ENCODE measurements around the gene CDC42SE2. TPM values are rescaled to one million over a fixed set of nuclear protein-coding genes. Genes with fewer than 3 reads are reported as not detected.

The CDC42SE2 gene
- total and polyA plus RNA-seq, 2 donors from 2014 or later = 24.8 to 90.7 TPM

DNA sequence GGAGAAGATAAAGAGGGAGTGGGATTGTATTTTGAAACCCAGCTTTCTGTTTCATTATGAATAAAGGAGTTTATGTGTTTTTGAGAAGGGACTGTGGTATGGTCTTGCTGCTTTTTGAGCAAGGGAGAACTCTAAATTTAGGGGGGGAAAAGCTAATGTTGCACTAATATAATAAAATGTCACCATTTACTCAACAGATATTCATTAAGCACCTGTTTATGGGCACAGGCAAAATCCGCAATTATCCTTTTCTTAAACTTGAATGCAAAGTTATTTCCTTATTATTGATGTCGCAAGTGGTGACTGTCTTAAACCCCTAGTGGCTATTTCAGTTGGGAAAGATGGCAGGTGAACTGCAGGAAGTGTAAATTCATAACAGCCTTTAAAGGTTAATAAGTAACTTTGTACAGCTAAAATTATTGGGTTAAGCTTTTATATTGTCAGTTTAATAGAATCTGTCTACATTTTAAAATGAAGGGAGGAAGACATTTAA is 1.5 kb downstream of the CDC42SE2 start:
- Histone ChIP-seq H3K36me3 (ENCODE audit: control insufficient read depth in 2 of 3, insufficient read depth in 3 of 3, low read length in 3 of 3) (no peaks in the 10 kb centered on the region), H3K4me3 (ENCODE audit: low read length in 3 of 3) (peak overlapping the region; percentile 72 to 95 (median 93)), H3K27me3 (ENCODE audit: control insufficient read depth, insufficient read depth, low read length) (no peaks in the 10 kb centered on the region), H3K27ac (ENCODE audit: low read depth in 2 of 2, low read length in 2 of 2) (peak overlapping the region in 1 of 2 donors; percentile 48), H3K9ac (ENCODE audit: low read length in 3 of 3) (peak overlapping the region; percentile 29 to 92 (median 34)), H3K4me1 (ENCODE audit: control insufficient read depth in 2 of 3, insufficient read depth in 2 of 3, low read depth in 1 of 3, low read length in 3 of 3) (peaks cover 0 to 2% (median 0%) of the 10 kb centered on the region in 3 donors), H3K9me3 (ENCODE audit: control insufficient read depth in 2 of 3, insufficient read depth in 1 of 3, low read length in 3 of 3) (no peaks in the 10 kb centered on the region)
- DNase-seq (peak in 1 of 5 donors; percentile 51), FAIRE-seq (no peak)
- TF ChIP-seq, protein P1, sequence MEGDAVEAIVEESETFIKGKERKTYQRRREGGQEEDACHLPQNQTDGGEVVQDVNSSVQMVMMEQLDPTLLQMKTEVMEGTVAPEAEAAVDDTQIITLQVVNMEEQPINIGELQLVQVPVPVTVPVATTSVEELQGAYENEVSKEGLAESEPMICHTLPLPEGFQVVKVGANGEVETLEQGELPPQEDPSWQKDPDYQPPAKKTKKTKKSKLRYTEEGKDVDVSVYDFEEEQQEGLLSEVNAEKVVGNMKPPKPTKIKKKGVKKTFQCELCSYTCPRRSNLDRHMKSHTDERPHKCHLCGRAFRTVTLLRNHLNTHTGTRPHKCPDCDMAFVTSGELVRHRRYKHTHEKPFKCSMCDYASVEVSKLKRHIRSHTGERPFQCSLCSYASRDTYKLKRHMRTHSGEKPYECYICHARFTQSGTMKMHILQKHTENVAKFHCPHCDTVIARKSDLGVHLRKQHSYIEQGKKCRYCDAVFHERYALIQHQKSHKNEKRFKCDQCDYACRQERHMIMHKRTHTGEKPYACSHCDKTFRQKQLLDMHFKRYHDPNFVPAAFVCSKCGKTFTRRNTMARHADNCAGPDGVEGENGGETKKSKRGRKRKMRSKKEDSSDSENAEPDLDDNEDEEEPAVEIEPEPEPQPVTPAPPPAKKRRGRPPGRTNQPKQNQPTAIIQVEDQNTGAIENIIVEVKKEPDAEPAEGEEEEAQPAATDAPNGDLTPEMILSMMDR (IDR thresholded peaks at IDR 0.05; ENCODE audit: borderline replicate concordance, extremely low read depth, insufficient read depth) = peak; percentile 28
- intact Hi-C loops (cut with DNase I) = no loop called here

DNA sequence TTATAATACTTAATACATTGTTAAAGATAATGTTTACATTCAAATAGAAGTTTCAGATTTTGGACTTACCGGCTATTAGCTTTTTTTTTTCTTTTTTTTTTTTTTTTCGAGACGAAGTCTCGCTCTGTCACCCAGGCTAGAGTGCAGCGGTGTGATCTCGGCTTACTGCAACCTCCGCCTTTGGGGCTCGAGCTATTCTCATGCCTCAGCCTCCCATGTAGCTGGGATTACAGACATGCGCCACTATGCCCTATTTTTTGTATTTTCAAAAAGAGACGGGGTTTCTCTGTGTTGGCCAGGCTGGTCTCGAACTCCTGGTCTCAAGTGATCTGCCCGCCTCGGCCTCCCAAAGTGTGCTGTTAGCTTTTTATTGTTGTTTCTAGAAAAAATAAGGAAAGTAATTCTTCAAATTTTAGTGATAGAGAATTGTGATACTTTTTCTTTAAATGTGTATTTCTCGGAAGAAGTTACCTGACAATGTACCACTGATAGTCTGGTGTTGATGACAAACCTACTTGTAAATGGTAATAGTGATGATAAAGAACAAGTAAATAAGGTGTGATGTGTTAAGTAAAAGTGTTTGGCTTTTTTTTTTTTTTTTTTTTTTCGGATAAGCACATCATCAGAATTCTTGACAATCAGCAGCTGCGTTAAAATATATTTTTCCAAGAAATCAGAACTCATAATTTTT is 2.7 kb downstream of the CDC42SE2 start:
- no peaks in the 10 kb centered on the region for H3K27me3 ChIP-seq (ENCODE audit: control insufficient read depth, insufficient read depth, low read length)
- no peaks in the 10 kb centered on the region for H3K36me3 ChIP-seq (ENCODE audit: control insufficient read depth in 2 of 3, insufficient read depth in 3 of 3, low read length in 3 of 3)
- no peak overlapping the region for H3K27ac ChIP-seq (ENCODE audit: low read depth in 2 of 2, low read length in 2 of 2)
- H3K4me3 ChIP-seq (ENCODE audit: low read length in 3 of 3) = no peak overlapping the region
- no peaks in the 10 kb centered on the region for H3K9me3 ChIP-seq (ENCODE audit: control insufficient read depth in 2 of 3, insufficient read depth in 1 of 3, low read length in 3 of 3)
- peaks cover 0 to 2% (median 0%) of the 10 kb centered on the region in 3 donors for H3K4me1 ChIP-seq (ENCODE audit: control insufficient read depth in 2 of 3, insufficient read depth in 2 of 3, low read depth in 1 of 3, low read length in 3 of 3)
- intact Hi-C loops (cut with DNase I) = no loop called here
- TF ChIP-seq, protein P1 (IDR thresholded peaks at IDR 0.05; ENCODE audit: borderline replicate concordance, extremely low read depth, insufficient read depth) = no peak
- DNase-seq = no peak
- FAIRE-seq = no peak
- H3K9ac ChIP-seq (ENCODE audit: low read length in 3 of 3) = no peak overlapping the region

DNA sequence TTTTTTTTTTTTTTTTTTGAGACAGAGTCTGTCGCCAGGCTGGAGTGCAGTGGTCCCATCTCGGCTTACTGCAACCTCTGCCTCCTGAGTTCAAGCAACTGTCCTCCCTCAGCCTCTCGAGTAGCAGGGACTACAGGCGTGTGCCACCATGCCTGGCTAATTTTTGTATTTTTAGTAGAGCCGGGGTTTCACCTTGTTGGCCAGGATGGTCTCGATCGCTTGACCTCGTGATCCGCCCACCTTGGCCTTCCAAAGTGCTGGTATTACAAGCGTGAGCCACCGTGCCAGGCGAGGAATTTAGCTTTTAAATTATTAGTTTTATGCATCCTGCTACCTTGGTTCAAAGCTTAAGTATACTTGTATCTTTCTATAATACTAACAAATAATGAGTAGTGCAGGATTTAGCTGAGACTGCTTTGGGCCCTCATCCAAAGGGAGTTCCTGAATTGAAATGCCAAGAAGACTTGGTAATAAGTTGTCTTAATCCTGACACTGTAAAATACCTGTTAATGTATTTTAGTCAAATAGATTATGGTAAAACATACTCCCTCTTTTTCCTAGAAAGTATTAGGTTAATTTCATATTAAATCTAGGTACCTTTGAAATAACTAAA is 5.0 kb downstream of the CDC42SE2 start:
- no peaks in the 10 kb centered on the region for H3K27me3 ChIP-seq (ENCODE audit: control insufficient read depth, insufficient read depth, low read length)
- no peaks in the 10 kb centered on the region for H3K9me3 ChIP-seq (ENCODE audit: control insufficient read depth in 2 of 3, insufficient read depth in 1 of 3, low read length in 3 of 3)
- no peak overlapping the region for H3K9ac ChIP-seq (ENCODE audit: low read length in 3 of 3)
- intact Hi-C loops (cut with DNase I) = no loop called here
- TF ChIP-seq, protein P1 (IDR thresholded peaks at IDR 0.05; ENCODE audit: borderline replicate concordance, extremely low read depth, insufficient read depth) = no peak
- no peak for FAIRE-seq
- no peak overlapping the region for H3K27ac ChIP-seq (ENCODE audit: low read depth in 2 of 2, low read length in 2 of 2)
- H3K36me3 ChIP-seq (ENCODE audit: control insufficient read depth in 2 of 3, insufficient read depth in 3 of 3, low read length in 3 of 3) = no peaks in the 10 kb centered on the region
- DNase-seq = no peak
- no peaks in the 10 kb centered on the region for H3K4me1 ChIP-seq (ENCODE audit: control insufficient read depth in 2 of 3, insufficient read depth in 2 of 3, low read depth in 1 of 3, low read length in 3 of 3)
- no peak overlapping the region for H3K4me3 ChIP-seq (ENCODE audit: low read length in 3 of 3)

Data from kidney (tissue), 14 donors.